GM12801 (cell line): Measurements from ENCODE around the gene ELP2.

Experiments used
- CTCF ChIP-seq: IDR thresholded peaks from one replicate; pipeline ENCODE4 v1.5.1; 2011; ENCODE audit warnings: control low read depth; ENCODE audit not compliant: insufficient read length; ENCODE audit errors: extremely low read depth

ELP2 gene

GRCh38 chr18:36132756-36133155 lies 3.1 kb downstream of the ELP2 start:
- no peak for TF ChIP-seq CTCF

- TF ChIP-seq CTCF, result no peak
These were observed 5.6 kb downstream of the ELP2 start for GRCh38 chr18:36135264-36135663.

- TF ChIP-seq CTCF, result no peak
These were observed 9.5 kb downstream of the ELP2 start for GRCh38 chr18:36139245-36139644.

GRCh38 chr18:36141576-36141975 lies 11.9 kb downstream of the ELP2 start:
- no peak for TF ChIP-seq CTCF

- TF ChIP-seq CTCF, result no peak
These were observed 13.1 kb downstream of the ELP2 start for GRCh38 chr18:36142751-36143150.

GRCh38 chr18:36143391-36143790 lies 13.7 kb downstream of the ELP2 start:
- no peak for TF ChIP-seq CTCF

- no peak for TF ChIP-seq CTCF
These were observed 20.0 kb downstream of the ELP2 start for GRCh38 chr18:36149514-36150289.
